Motor neuron (in vitro differentiated cells): ENCODE measurements around the gene USP50. TPM values are rescaled to one million over a fixed set of nuclear protein-coding genes. Genes with fewer than 3 reads are reported as not detected.
"Not testable (repeated sequence)": the region's sequence is repeated elsewhere in the genome, so short reads cannot be mapped to it uniquely, and the experiment has no call there.

Experiments
- ATAC-seq, 8 experiments: fragments of 200-7000 bp; cut with Tn5 transposase; replicated peaks in 6 of 8; 2 replicates each; pipeline ENCODE4 v1.8.0; 2021; ENCODE audit warnings: mild to moderate bottlenecking in 8 of 8, moderate library complexity in 8 of 8
- H3K27ac ChIP-seq, 2 donors: fragments of 250-450 bp; sonication (Bioruptor Pico); 2 replicates each; pipeline ENCODE4 v1.9.0; 2021; ENCODE audit warnings: antibody characterized with exemption in 2 of 2, mild to moderate bottlenecking in 2 of 2, moderate library complexity in 1 of 2
- H3K4me1 ChIP-seq, 2 donors: fragments of 250-450 bp; sonication (Bioruptor Pico); replicated peaks in 1 of 2; 2 replicates each; pipeline ENCODE4 v1.6.1; 2021; ENCODE audit warnings: antibody characterized with exemption in 2 of 2, mild to moderate bottlenecking in 2 of 2, moderate library complexity in 1 of 2
- H3K4me3 ChIP-seq, 5 donors: fragments of 250-450 bp; sonication (Bioruptor Pico); 2 replicates each; pipeline ENCODE4 v1.9.0; 2021; ENCODE audit warnings: antibody characterized with exemption in 5 of 5, mild to moderate bottlenecking in 5 of 5, moderate library complexity in 4 of 5
- WGBS, 10 experiments: fragments of 450-650 bp; shearing (Covaris generic); methylation state at CpG; one replicate each; pipeline ENCODE4 v1.0.0; 2022; 5-methylcytosine and 5-hydroxymethylcytosine counted together
- in situ Hi-C, 9 experiments: fragments of 400-800 bp; cut with MboI; loops; one replicate each; pipeline ENCODE4 v1.15.0; 2021; ENCODE audit warnings: low sequenced_read_pairs in 9 of 9, low pct_unique_long_range_greater_than_20kb in 2 of 9; ENCODE audit not compliant: unreplicated experiment in 9 of 9
- total RNA-seq, 8 experiments: library from RNA; unstranded; fragments of 300-600 nt; gene quantifications; 2 replicates each; pipeline versions ENCODE4 v1.2.3 to v1.2.4, GENCODE V29; 2022

The USP50 gene
- under 1 TPM in 1 of 8 experiments, not detected in 7; 0.46 TPM for total RNA-seq

- Histone ChIP-seq H3K27ac (no peak within 1 kb of the TSS), H3K4me3 (no peak within 1 kb of the TSS), H3K4me1 (no peaks in the 10 kb centered on the region)
- 79 to 100% (median 87%) methylated on average over 1 to 5 of the region's 5 CpGs; no CpG with 5 or more reads in 1 of the 10 experiments for WGBS, 10 experiments
- in situ Hi-C loops, result no loop called here
- ATAC-seq, result no peak
Measured at GRCh38 chr15:50546566-50546965, at the start of gene USP50. USP50 (minus strand) TSS chr15:50546666; CDS start chr15:50546525, 141 bp downstream.

DNA sequence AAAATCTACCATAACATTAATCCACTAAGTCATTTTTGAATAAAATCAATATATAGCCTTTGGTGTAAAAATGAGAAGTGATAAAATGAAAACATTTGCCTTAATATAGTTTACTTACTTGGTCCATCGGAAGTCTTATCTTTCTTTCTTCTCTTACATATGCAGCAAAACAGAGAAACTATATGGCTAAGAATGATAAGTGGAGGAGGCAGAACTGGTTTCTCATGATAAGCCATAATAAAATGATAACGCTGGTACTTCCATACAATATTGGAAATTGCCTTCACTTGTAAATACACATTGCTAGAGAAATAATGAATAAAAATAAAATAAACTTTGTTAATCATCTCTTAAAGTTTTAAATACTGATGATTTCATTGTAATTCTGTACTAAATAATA is 47.8 kb upstream of the USP50 start:
- ATAC-seq, result no peak
- no peak overlapping the region for H3K27ac ChIP-seq
- no peak overlapping the region for H3K4me3 ChIP-seq
- no peaks in the 10 kb centered on the region for H3K4me1 ChIP-seq
- WGBS, 10 experiments, result 80 to 100% (median 100%) methylated on average over 2 of the region's 2 CpGs
- in situ Hi-C loops, result loop anchor here in 1 of 9 experiments (25.0 kb wide), 1 partner anchor 107 kb away; no protein-coding TSS in a partner anchor

GRCh38 chr15:50593761-50594160 is 47.3 kb upstream of the USP50 start:
- in situ Hi-C loops, result loop anchor here in 1 of 9 experiments (25.0 kb wide), 1 partner anchor 106 kb away; no protein-coding TSS in a partner anchor
- Histone ChIP-seq H3K27ac (no peak overlapping the region), H3K4me3 (no peak overlapping the region), H3K4me1 (no peaks in the 10 kb centered on the region)
- ATAC-seq, result no peak
- 83 to 100% (median 97%) methylated on average over 1 to 3 of the region's 3 CpGs; no CpG with 5 or more reads in 1 of the 10 experiments for WGBS, 10 experiments

- Histone ChIP-seq H3K27ac (no peak overlapping the region), H3K4me3 (no peak overlapping the region), H3K4me1 (no peaks in the 10 kb centered on the region)
- ATAC-seq, result no peak
- in situ Hi-C loops, result loop anchor here in 1 of 9 experiments (25.0 kb wide), 1 partner anchor 103 kb away; no protein-coding TSS in a partner anchor
- 71 to 100% (median 89%) methylated on average over 1 of the region's 1 CpG; no CpG with 5 or more reads in 1 of the 10 experiments for WGBS, 10 experiments
Measured at GRCh38 chr15:50590288-50590687, 43.8 kb upstream of the USP50 start.

- no peak for ATAC-seq
- Histone ChIP-seq H3K4me1 (no peaks in the 10 kb centered on the region), H3K27ac (no peak overlapping the region), H3K4me3 (no peak overlapping the region)
- in situ Hi-C loops, result loop anchor here in 1 of 9 experiments (25.0 kb wide), 1 partner anchor 90 kb away; no protein-coding TSS in a partner anchor
- WGBS, 10 experiments, result 85 to 96% methylated on average over 2 of the region's 2 CpGs; no CpG with 5 or more reads in 8 of the 10 experiments
Measured at GRCh38 chr15:50577492-50577891, 31.0 kb upstream of the USP50 start.

DNA sequence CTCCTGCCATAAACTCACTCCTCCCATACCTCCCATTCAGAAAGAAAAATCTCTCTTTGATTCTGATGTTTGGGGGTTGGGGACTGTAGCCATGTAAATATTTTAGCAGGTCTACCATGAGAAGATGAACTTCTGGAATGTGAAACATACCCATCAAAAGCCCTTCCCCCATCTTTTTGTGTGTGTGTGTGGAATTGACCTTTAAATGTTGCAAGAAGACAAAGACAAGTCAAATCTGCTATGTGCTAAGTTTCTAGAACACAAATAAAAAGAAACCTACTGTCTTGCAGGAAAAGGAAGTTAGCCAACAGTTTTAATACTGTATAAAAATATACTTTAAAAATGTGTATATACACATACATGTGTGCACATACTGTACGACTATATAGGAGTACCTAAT is 29.7 kb upstream of the USP50 start:
- no peak for ATAC-seq
- Histone ChIP-seq H3K27ac (no peak overlapping the region), H3K4me1 (no peaks in the 10 kb centered on the region), H3K4me3 (no peak overlapping the region)
- in situ Hi-C loops, result loop anchor here in 1 of 9 experiments (25.0 kb wide), 1 partner anchor 89 kb away; no protein-coding TSS in a partner anchor
- WGBS, 10 experiments, result 67 to 100% (median 94%) methylated on average over 1 of the region's 1 CpG; no CpG with 5 or more reads in 4 of the 10 experiments

DNA sequence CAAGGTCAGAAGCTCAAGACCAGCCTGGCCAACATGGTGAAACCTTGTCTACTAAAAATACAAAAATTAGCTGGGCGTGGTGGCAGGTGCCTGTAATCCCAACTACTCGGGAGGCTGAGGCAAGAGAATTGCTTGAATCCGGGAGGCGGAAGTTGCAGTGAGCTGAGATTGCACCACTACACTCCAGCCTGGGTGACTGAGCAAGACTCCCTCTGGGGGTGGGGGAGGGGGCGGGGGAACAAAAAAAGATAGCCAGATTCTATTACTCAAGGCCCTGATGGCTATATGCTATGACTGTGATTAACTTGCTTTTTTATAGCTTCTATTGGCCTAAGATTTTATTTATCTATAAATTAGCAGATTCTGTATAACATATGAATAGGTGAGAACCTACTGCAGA is 27.4 kb upstream of the USP50 start:
- ATAC-seq, in situ Hi-C loops, H3K4me3 ChIP-seq, H3K4me1 ChIP-seq, H3K27ac ChIP-seq: not testable (repeated sequence)
- WGBS, 10 experiments, result 93 to 100% methylated on average over 2 to 3 of the region's 5 CpGs; no CpG with 5 or more reads in 8 of the 10 experiments

DNA sequence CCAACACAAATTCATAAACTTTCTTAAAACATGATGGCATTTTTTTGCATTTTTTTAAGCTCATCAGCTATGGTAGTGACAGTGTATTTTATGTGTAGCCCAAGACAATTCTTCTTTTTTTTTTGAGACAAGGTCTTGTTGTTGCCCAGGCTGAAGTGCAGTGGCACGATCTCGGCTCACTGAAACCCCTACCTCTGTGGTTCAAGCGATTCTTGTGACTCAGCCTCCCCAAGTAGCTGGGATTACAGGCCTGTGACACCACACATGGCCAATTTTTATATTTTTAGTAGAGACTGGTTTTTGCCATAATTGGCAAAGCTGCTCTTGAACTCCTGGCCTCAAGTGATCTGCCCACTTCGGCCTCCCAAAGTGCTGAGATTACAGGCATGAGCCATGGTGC is 17.3 kb upstream of the USP50 start:
- Histone ChIP-seq H3K4me1 (no peaks in the 10 kb centered on the region), H3K4me3 (no peak overlapping the region), H3K27ac (no peak overlapping the region)
- ATAC-seq, result no peak
- 90 to 100% (median 100%) methylated on average over 1 to 4 of the region's 4 CpGs; no CpG with 5 or more reads in 2 of the 10 experiments for WGBS, 10 experiments
- in situ Hi-C loops, result no loop called here

- 20 to 100% (median 96%) methylated on average over 1 to 4 of the region's 4 CpGs for WGBS, 10 experiments
- no peaks in the 10 kb centered on the region for H3K4me1 ChIP-seq
- no peak overlapping the region for H3K4me3 ChIP-seq
- no peak for ATAC-seq
- in situ Hi-C loops, result no loop called here
- H3K27ac ChIP-seq, result no peak overlapping the region
Measured at GRCh38 chr15:50562735-50563640, 16.5 kb upstream of the USP50 start.

DNA sequence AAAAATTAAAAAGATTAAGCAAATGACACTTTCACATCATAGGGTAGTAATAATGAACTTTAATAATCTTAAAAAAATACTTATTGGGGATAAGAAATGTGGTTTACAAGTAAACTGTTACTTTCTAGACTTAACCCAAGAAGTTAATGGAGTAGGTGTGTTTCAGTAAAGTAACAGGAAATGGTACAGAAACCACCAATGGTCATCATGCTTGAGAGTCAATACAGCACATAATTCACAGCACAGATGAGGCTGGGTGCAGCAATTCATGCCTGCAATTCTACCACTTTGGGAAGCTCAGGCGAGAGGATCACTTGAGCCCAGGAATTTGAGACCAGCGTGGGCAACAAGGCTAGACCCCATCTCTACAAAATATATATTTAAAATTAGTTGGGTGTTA is 11.5 kb upstream of the USP50 start:
- in situ Hi-C loops, result no loop called here
- WGBS, 10 experiments, result 100% methylated on average over 2 of the region's 2 CpGs; no CpG with 5 or more reads in 8 of the 10 experiments

GRCh38 chr15:50556642-50557371 is 10.3 kb upstream of the USP50 start:
- 90 to 100% (median 95%) methylated on average over 2 of the region's 2 CpGs; no CpG with 5 or more reads in 3 of the 10 experiments for WGBS, 10 experiments
- Histone ChIP-seq H3K27ac (no peak overlapping the region), H3K4me1 (no peaks in the 10 kb centered on the region), H3K4me3 (no peak overlapping the region)
- in situ Hi-C loops, result no loop called here
- ATAC-seq, result no peak

More for the DNA sequence above, 11.5 kb upstream of the USP50 start:
- Histone ChIP-seq H3K27ac (no peak overlapping the region), H3K4me1 (no peaks in the 10 kb centered on the region), H3K4me3 (no peak overlapping the region)
- no peak for ATAC-seq

DNA sequence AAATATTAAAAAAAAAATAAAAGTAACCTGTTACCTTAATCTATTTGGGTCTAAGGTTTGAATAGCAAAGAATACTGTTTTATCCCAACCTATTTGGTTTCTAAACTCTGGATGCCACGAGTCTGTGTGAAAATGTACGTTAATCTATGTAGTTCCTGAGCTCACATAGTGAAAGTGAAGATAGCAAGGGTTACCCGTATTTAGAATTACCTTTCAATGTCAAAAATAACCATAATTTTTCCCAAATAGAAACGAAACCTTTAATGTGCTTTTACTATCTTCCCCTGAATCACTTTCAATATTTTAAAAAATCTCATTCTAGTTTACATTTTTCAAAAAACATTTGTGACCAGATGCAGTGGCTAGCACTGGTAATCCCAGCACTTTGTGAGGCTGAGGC is 5.8 kb upstream of the USP50 start:
- WGBS, 10 experiments, result 61 to 100% (median 91%) methylated on average over 3 to 4 of the region's 4 CpGs; no CpG with 5 or more reads in 1 of the 10 experiments
- Histone ChIP-seq H3K4me3 (no peak overlapping the region), H3K27ac (no peak overlapping the region), H3K4me1 (no peaks in the 10 kb centered on the region)
- in situ Hi-C loops, result no loop called here
- no peak for ATAC-seq

- WGBS, 10 experiments, result 45 to 100% (median 87%) methylated on average over 1 to 7 of the region's 7 CpGs
- no peak for ATAC-seq
- Histone ChIP-seq H3K4me1 (no peaks in the 10 kb centered on the region), H3K27ac (no peak overlapping the region), H3K4me3 (no peak overlapping the region)
- in situ Hi-C loops, result no loop called here
Measured at GRCh38 chr15:50549326-50549725, 2.9 kb upstream of the USP50 start.
